Measurements from ENCODE around the gene MTRFR.

DNA sequence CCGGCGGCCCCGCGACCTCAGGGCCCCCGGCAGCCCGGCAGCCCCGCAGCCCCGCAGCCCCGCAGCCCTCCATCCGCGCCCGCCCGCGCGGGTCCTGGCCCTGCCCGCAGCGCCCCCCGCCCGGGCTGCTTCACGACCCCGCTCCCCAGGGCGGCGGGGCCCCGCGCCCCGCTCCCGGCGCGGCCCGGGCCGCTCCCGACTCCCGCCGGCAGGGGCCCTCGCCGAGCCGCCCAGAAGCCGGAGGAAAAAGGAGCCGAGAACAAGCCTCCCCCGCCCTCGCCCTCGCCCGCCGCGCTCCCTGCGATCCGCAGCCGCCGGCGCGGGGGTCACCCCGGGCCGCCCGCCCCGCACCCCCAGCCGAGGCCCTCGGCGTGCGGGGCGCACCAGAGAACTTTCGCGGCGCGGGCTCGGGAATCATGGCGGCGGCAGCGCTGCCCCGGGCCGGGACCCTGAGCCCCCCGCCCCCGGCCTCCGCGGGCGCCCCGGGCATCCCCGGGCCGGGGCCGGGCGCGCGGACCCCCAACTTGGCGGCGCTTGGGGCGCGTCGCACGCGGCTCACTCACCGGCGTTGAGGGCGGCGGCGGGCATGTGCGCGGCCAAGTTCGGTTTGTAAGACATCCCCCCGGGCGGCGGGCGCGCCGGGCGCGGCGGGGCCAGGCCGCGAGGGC is 37.9 kb downstream of the MTRFR start:
- TF ChIP-seq ZNF396 (CRISPR knock-in tag; IDR thresholded peaks at IDR 0.05; ENCODE audit: borderline replicate concordance) (no peak), ZNF121 (CRISPR knock-in tag; IDR thresholded peaks at IDR 0.05) (no peak), CTCF (IDR thresholded peaks at IDR 0.05) (no peak), NFE2L1 (CRISPR knock-in tag; IDR thresholded peaks at IDR 0.05) (no peak), ESRRA (CRISPR knock-in tag; IDR thresholded peaks at IDR 0.05; ENCODE audit: borderline replicate concordance) (no peak), ZNF219 (CRISPR knock-in tag; IDR thresholded peaks at IDR 0.05; ENCODE audit: borderline replicate concordance) (no peak), ZNF423 (CRISPR knock-in tag; IDR thresholded peaks at IDR 0.05) (no peak), PRDM15 (CRISPR knock-in tag; IDR thresholded peaks at IDR 0.05) (no peak)
- TF ChIP-seq, protein P1, sequence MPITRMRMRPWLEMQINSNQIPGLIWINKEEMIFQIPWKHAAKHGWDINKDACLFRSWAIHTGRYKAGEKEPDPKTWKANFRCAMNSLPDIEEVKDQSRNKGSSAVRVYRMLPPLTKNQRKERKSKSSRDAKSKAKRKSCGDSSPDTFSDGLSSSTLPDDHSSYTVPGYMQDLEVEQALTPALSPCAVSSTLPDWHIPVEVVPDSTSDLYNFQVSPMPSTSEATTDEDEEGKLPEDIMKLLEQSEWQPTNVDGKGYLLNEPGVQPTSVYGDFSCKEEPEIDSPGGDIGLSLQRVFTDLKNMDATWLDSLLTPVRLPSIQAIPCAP (CRISPR knock-in tag; IDR thresholded peaks at IDR 0.05), result no peak
- TF ChIP-seq, protein P2, sequence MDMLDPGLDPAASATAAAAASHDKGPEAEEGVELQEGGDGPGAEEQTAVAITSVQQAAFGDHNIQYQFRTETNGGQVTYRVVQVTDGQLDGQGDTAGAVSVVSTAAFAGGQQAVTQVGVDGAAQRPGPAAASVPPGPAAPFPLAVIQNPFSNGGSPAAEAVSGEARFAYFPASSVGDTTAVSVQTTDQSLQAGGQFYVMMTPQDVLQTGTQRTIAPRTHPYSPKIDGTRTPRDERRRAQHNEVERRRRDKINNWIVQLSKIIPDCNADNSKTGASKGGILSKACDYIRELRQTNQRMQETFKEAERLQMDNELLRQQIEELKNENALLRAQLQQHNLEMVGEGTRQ (CRISPR knock-in tag; IDR thresholded peaks at IDR 0.05), result no peak
- TF ChIP-seq, protein P3, sequence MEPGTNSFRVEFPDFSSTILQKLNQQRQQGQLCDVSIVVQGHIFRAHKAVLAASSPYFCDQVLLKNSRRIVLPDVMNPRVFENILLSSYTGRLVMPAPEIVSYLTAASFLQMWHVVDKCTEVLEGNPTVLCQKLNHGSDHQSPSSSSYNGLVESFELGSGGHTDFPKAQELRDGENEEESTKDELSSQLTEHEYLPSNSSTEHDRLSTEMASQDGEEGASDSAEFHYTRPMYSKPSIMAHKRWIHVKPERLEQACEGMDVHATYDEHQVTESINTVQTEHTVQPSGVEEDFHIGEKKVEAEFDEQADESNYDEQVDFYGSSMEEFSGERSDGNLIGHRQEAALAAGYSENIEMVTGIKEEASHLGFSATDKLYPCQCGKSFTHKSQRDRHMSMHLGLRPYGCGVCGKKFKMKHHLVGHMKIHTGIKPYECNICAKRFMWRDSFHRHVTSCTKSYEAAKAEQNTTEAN (CRISPR knock-in tag; IDR thresholded peaks at IDR 0.05), result no peak

Measured in WTC11 (cell line).